Middle frontal gyrus (tissue), 1 donor: ENCODE measurements around the gene SLC16A9.

Experiments
- DNase-seq: peaks from one replicate; pipeline ENCODE4 v3.0.0-alpha.2; 2015; ENCODE audit warnings: low spot score; ENCODE audit errors: extremely low spot score

The SLC16A9 gene

DNA sequence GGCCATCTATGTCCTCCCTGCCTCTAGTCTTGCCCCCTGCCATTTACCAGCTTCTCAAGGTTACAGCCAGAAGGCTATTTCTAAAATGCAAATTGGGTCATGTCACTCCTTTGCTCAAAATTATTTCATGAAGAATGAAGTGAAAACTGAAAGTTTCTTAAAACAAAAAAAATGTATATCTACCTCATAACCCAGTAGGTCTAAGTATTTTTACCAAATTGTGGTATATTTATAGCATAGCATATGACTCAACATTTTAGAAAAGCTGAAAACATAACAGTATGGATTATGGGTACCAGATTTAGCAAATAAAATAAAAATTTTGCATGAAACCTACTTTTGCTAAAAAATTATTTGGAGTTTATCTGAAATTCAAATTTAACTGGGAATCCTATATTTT, 78.4 kb downstream of the SLC16A9 start:
- no peak for DNase-seq

DNA sequence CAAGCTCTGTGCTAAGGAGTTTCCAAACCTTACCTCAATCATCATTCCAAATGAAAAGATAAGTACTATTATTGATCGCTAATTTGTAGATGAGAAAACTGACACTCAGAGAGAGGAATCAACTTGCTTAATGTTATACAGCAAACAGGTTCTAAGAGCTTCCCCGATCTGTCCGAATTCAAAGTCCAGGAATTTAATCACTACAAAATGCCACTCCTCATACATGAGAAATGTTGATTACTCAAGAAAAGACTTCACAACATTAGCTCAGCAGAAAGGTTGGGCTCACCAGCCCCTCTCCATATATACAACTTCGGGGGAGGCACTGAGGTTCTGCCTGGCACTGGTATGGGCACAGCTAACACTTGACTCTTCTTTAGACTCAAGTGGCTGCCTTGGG, 80.7 kb downstream of the SLC16A9 start:
- no peak for DNase-seq

DNA sequence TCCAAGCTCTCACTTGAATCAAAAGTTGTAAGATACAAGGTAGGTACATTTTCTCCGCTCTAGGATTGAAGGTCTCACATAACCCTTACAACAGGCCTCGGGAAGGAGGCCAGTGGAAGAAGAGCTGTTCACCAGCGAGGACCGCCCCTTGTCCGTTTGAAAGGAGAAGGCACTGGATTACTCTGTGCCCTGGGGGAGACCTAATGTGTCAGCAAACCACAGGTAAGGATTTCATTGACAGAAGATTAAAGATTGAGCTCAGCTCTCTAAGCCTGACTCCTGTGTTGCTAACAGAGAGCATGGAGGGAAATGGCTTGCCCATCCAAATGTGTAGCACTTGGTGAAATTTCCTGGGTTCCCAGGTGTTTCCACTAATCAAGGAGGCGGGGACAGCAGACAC, 81.2 kb downstream of the SLC16A9 start:
- DNase-seq, result no peak

DNA sequence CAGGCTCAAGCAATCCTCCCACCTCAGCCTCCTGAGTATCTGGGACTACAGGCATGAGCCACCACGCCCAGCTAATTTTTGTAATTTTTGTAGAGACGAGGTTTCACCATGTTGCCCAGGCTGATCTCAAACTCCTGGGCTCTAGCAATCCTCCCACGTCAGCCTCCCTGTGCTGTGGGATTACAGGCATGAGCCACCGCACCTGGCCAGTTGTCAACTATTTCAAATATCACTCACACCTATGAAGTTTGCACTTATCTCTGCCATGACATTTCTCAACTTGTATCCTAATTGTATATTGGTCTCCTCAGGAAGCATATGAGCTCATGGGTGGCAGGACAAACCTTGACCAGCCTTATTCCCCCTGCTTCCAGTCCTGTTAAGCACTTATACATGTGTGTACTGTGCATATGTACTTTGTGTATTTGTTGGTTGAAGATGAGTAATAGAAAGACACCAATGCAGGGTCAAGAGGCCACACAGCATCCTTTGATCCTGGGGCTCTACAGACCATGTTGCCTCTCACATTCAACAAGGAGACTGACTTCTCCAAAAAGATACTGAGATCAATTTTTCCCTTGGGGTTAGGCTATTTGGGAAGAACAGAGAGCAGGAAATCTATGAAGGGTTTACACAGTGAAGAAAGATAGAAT, 82.2 kb downstream of the SLC16A9 start:
- DNase-seq, result no peak

DNA sequence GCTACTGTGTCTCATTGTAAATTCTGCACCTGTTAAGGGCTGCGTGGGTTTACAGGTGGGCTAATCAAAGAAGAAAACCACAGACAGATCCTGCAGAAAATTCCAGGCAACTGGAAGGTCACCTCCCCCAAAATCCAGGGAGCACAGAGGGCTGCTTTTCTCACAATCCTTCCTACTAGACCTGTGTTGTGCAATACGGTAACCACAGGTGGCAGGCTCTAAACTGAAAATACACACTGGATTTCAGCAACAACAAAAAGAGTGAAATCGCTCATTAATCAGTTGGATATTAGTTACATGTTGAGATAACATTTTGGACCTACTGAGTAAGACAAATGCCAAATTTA, 83.2 kb downstream of the SLC16A9 start:
- no peak for DNase-seq

DNA sequence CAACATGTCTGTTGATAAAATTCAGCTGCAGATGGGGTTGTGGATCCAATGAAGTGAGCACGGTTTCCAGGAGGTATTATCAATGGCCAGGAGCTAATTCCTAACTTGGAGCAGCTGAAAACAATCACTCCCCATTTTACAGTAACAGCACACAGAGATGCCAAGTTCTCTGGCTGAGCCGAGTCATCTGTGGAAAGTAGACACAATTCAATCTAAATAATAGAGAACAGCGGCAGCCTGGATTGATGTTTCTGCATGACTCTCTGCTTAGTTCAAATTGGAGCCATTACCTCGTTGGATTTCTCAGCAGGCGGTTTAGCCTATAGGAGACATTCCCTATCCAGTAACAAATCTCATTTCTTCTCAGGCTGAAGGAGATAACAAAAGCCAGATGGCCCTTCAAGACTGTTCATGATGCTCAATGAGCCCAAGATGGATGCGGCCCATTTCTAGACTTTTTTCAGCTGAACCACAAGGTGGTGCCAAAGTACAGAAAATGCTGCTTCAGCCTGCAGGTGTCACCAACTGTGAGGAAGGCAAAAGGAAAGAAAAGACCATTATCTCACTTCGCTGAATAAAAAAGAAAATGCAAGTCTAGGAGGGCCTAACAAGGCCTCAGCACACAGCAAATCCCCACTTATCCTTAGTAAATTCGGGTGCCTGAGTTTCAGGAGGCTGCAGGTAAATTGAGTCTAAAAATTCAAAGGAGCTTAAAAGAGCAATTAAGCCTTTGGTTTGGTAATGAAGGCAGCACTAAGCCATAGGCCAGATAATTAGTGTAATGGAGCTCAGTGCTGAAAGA, 83.7 kb downstream of the SLC16A9 start:
- peak; percentile 78 for DNase-seq

DNA sequence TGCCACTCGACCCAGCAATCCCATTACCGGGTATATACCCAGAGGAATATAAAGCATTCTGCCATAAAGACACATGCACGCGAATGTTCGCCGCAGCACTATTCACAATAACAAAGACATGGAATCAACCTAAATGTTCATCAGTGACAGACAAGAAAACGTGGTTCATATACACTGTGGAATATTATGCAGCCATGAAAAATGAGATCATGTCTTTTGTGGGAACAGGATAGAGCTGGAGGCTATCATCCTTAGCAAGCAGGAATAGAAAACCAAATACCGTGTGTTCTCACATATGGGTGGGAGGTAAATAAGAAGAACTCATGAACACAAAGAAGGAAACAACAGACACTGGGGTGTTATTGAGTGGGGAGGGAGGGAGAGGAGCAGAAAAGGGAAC, 84.7 kb downstream of the SLC16A9 start:
- no peak for DNase-seq

DNA sequence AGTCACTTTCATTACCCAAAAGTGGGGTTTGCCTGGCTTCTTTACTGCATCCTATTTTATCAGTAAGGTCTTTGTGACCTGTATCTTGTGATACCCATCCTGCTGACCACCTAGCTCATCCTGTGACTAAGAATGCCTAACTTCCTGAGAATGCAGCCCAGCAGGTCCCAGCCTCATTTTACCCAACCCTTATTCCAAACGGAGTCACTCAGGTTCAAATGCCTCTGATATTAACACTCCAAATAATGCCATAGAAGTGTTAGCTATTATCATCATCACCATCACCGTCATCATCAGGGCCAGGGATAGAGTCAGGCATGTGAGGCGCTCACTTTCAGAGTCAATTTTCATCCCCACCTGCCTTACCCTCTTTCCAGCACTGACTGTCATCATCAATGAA, 85.5 kb downstream of the SLC16A9 start:
- no peak for DNase-seq

DNA sequence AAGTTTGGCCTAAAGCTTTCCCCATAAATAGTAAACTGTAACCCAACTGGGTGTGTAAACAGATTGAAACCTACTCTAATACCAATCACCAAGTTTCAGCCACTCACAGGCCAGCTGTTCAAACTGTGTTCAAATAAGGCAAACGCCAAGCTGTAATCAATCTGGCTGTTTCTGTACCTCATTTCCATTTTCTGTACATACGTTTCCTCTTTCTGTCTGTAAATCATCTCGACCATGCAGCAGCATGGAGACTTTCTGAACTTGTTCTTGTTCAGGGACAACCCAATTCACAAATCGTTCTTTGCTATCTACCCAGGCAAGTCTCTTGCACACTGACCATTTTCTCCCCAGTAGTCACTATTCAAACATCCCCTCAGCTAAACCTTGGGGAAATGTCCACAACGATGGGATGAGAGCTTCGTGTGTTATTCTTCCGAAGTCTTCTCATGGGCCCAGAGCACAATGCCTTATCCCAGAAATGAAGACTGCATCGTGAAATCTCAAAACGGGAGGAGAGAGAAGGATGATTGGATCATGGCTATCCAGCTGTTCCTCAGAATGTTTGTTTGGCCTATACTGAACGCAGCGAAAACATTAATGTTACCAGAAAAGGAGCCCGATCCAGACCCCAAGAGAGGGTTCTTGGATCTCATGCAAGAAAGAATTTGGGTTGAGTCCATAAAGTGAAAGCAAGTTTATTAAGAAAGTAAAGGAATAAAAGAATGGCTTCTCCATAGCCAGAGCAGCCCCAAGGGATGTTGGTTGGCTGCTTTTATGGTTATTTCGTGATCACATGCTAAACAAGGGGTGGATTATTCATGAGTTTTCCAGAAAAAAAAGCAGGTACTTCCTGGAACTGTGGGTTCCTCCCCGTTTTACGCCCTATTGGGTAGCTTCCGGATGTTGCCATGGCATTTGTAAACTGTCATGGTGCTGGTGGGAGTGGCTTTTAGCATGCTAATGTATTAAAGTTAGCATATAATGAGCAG, 86.2 kb downstream of the SLC16A9 start:
- no peak for DNase-seq

DNA sequence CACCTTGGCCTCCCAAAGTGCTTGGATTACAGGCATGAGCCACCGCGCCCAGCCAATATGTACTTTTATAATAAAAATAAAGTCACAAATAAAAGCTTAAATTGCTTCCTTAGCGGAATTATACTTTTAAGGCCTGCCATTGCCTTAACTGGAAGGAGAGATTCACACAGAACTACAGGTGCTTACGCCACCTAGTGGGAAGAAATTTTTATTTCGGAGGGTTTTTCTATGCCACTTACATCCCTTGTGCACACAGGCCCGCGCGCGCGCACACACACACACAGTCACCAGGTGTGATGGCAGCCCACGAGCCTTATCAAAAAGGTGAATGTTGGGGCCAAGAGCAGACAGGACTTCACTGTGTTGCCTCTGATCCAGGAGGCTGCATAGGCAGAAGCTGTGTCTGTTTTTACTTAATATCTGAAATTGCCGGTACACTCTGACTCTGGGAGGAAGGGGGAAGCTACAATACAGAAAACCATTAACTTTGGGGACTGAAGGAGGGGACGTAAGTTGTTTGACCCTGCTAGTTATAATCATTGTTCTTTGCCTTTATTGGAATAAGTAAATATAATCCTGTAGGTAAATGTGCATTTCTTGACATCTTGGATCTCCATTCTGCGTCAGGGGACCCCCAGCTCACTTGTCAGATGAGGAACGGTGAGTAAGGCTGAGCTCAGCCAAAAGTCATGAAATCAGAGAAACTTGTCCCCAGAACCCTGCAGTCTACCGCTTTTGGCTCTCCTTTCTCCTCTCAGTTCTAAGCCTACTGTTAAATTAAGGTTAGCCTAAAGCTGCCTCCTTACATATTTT, 87.1 kb downstream of the SLC16A9 start:
- DNase-seq, result peak; percentile 66

DNA sequence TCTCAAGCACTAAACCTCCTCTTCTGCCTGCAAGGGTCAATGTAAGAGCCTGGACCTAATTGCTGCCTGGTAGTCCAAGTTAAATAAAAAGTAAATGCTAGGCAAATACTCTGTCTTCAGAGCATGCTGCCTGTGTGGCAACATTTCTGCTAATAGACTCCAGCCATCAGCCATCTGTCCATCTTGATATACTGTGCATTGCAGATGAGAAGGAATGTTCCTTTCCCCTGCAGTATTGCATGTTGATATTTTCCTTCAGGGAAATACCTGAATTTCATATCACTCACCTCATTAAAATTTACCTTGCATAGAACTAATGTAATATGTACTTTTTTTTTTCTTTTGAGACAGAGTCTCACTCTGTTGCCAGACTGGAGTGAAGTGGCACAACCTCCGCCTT, 87.9 kb downstream of the SLC16A9 start:
- no peak for DNase-seq

DNA sequence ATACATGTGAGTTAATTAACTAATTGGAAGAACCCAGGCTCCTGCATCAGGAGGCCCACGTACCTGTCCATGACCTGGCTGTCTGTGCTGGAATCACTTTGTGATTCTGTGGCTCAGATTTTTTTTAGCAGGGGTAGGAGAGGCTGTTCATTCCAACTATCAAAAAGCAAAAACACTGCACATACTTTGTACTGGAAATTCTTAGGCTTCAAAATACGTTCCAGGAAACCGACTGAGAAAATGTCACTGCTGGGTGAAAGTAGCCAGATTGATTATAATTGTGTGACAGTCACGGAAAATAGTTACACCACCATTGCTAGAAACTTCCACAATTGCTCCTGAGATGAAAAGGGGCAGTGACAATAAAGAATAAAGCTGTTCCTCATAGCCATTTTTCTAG, 91.0 kb downstream of the SLC16A9 start:
- no peak for DNase-seq

DNA sequence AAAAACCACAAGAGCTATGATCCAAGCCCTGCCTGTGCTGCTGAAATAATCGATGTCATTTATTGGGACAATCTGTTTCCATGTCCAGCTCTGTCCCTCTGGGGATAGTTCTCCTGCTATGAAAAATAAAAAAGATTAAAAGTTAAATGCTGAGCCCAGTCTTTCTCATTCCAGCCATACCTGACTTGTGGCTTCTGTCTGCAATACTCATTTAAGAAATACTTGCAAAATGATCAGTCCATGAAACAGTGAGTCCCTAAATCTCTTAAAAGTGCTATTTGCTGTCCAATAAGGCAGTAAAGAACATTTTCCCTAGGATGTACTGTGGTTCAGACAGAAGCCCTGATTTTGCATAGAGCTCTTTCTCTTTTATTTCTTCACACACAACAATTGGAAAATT, 91.7 kb downstream of the SLC16A9 start:
- no peak for DNase-seq

DNA sequence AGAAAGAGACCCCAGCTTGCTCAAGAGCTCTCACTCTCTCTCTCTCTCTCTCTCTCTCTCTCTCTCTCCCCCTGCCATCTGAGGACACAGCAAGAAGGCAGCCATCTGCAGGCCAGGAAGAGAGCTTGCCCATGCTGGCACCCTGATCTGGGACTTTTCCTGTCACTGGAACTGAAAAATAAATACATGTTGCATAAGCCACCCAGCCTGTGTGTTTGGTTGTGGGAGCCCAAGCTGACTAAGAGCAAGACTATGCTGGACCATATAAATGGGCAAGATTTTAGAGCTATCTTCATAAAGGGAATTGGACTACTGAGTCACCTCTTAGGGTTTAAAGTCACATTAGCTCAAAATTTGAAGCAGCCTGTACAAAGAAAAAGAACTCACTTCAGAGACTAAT, 98.6 kb downstream of the SLC16A9 start:
- DNase-seq, result no peak

DNA sequence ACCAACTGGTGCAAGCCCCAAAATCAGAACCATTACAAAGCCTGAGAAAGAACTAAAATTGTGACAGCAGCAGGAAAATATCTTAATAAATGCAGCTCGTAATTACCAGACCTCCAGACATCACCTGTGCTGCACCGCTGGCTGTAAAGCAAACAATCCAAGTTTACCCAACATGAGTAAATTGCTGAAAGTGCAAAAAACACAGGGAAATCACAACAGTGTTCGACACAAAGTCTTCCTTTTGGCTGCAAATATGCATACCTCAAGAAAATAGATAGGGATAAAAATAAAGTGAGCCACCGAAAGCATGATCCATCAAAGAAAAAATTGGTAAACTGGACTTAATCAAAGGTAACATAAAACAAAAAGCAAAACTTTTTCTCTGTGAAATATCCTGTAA, 101.7 kb downstream of the SLC16A9 start:
- no peak for DNase-seq

DNA sequence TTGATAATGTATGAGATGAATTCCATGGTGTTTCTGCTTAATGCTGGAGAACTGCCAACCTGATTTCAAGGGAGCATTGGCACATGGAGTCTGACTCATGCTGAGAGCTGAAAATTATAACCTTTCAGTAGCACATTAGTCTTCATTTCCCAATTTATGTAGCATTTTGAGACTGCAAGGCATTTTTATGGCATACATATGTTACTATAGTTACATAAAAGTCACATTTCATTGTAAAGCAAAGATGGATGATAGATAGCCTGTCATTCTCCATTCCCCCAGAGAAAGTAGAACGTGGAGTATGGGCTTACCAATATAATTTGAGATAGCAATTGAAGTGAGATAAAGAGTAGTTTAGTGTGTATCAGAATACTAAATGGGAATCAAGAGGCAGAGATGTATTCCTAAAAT, 103.1 kb downstream of the SLC16A9 start:
- no peak for DNase-seq

DNA sequence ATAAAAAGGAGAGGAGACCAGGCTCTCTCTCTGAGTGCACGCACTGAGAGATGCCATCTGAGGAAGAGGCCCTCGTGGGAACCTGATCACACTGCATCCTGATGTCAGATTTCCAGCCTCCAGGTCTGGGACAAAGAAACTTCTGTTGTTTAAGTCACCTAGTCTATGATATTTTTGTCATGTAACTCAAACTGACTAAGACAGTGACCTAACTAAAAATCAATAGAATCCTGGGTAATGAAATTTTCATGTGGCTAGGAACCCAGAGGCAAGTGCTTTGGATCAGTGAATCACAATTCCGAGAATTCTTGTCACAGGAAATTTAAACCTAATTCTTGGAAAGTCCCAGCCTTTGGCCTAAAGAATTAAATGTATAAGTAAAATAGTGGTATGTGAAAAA, 107.7 kb downstream of the SLC16A9 start:
- DNase-seq, result no peak
